Left ventricle myocardium inferior (tissue), 1 donor: ENCODE data around the gene KCNH8. TPM values are rescaled to one million over a fixed set of nuclear protein-coding genes. Genes with fewer than 3 reads are reported as not detected.

Experiments used
- DNase-seq: peaks from one replicate; pipeline ENCODE4 v3.0.0-alpha.2; 2020
- H3K27ac ChIP-seq: fragments of 200-600 bp; replicated peaks from 2 replicates; pipeline ENCODE4 v1.8.0; 2021
- H3K27me3 ChIP-seq: fragments of 200-600 bp; 2 replicates; pipeline ENCODE4 v1.8.0; 2021; ENCODE audit warnings: low read depth
- H3K36me3 ChIP-seq: fragments of 200-600 bp; 2 replicates; pipeline ENCODE4 v1.8.0; 2021
- H3K4me1 ChIP-seq: fragments of 200-600 bp; 2 replicates; pipeline ENCODE4 v1.8.0; 2021
- H3K4me3 ChIP-seq: fragments of 200-600 bp; 2 replicates; pipeline ENCODE4 v1.8.0; 2021; ENCODE audit warnings: mild to moderate bottlenecking, moderate library complexity
- H3K9me3 ChIP-seq: fragments of 200-600 bp; replicated peaks from 2 replicates; pipeline ENCODE4 v1.8.0; 2021
- CTCF ChIP-seq: fragments of 200-600 bp; IDR thresholded peaks from 2 replicates; pipeline ENCODE4 v1.8.0; 2021; ENCODE audit warnings: antibody characterized with exemption, mild to moderate bottlenecking, borderline replicate concordance
- intact Hi-C: fragments of 100-400 bp; cut with micrococcal nuclease; formaldehyde crosslinking; loops from one replicate; pipeline ENCODE4 v1.11.0; 2022
- total RNA-seq: library from RNA; stranded (reverse); fragmentation: NEBNext Ultra II Directional; extraction: Animal tissue kit (Norgen Biotek cat#: 25700); gene quantifications from one replicate; pipeline ENCODE4 v1.2.1, GENCODE V29; 2021
- donor health status: DM: no; HTN: yes; CAD: no; lungs with severe emphysema.

The KCNH8 gene
- total RNA-seq, 1 donor from 2014 or later: 0.05 TPM

GRCh38 chr3:19485267-19485666 is 337.0 kb downstream of the KCNH8 start:
- Histone ChIP-seq H3K27me3 (no peaks in the 10 kb centered on the region), H3K36me3 (no peaks in the 10 kb centered on the region), H3K9me3 (no peaks in the 10 kb centered on the region), H3K4me3 (no peak overlapping the region), H3K27ac (no peak overlapping the region), H3K4me1 (no peaks in the 10 kb centered on the region)
- intact Hi-C loops: no loop called here
- no peak for DNase-seq
- no peak for TF ChIP-seq CTCF

- no peak overlapping the region for H3K4me3 ChIP-seq
- no peak for DNase-seq
- intact Hi-C loops: no loop called here
- no peaks in the 10 kb centered on the region for H3K9me3 ChIP-seq
- no peaks in the 10 kb centered on the region for H3K4me1 ChIP-seq
- H3K27ac ChIP-seq: no peak overlapping the region
- TF ChIP-seq CTCF: no peak
- no peaks in the 10 kb centered on the region for H3K36me3 ChIP-seq
- H3K27me3 ChIP-seq: no peaks in the 10 kb centered on the region
Measured at GRCh38 chr3:19487386-19487785, 339.1 kb downstream of the KCNH8 start.

GRCh38 chr3:19488939-19489338 is 340.6 kb downstream of the KCNH8 start:
- Histone ChIP-seq H3K27me3 (no peaks in the 10 kb centered on the region), H3K9me3 (no peaks in the 10 kb centered on the region), H3K4me3 (no peak overlapping the region), H3K4me1 (no peaks in the 10 kb centered on the region), H3K36me3 (no peaks in the 10 kb centered on the region), H3K27ac (no peak overlapping the region)
- intact Hi-C loops: no loop called here
- TF ChIP-seq CTCF: no peak
- DNase-seq: no peak

- DNase-seq: no peak
Measured at GRCh38 chr3:19489936-19490335, 341.6 kb downstream of the KCNH8 start.

GRCh38 chr3:19506171-19506570 is 357.9 kb downstream of the KCNH8 start:
- H3K27ac ChIP-seq: no peak overlapping the region
- H3K27me3 ChIP-seq: no peaks in the 10 kb centered on the region
- H3K9me3 ChIP-seq: no peaks in the 10 kb centered on the region
- no peaks in the 10 kb centered on the region for H3K36me3 ChIP-seq
- no peak for DNase-seq
- intact Hi-C loops: no loop called here
- no peak overlapping the region for H3K4me3 ChIP-seq
- H3K4me1 ChIP-seq: no peaks in the 10 kb centered on the region
- TF ChIP-seq CTCF: no peak

More at GRCh38 chr3:19489936-19490335, 341.6 kb downstream of the KCNH8 start:
- H3K36me3 ChIP-seq: no peaks in the 10 kb centered on the region
- H3K4me3 ChIP-seq: no peak overlapping the region
- intact Hi-C loops: no loop called here
- no peak for TF ChIP-seq CTCF
- no peaks in the 10 kb centered on the region for H3K27me3 ChIP-seq
- no peaks in the 10 kb centered on the region for H3K4me1 ChIP-seq
- H3K27ac ChIP-seq: no peak overlapping the region
- no peaks in the 10 kb centered on the region for H3K9me3 ChIP-seq

- Histone ChIP-seq H3K27me3 (no peaks in the 10 kb centered on the region), H3K4me3 (no peak overlapping the region), H3K36me3 (no peaks in the 10 kb centered on the region), H3K4me1 (no peaks in the 10 kb centered on the region), H3K9me3 (no peaks in the 10 kb centered on the region), H3K27ac (no peak overlapping the region)
- TF ChIP-seq CTCF: no peak
- intact Hi-C loops: no loop called here
- DNase-seq: no peak
Measured at GRCh38 chr3:19522305-19522704, 374.0 kb downstream of the KCNH8 start.
